Transverse colon (tissue), 3 donors: Measurements from ENCODE around the gene TENM4.

Experiments
- POLR2A ChIP-seq: fragments of 450-650 bp; IDR thresholded peaks from one replicate; pipeline ENCODE4 v1.6.1; 2016; ENCODE audit warnings: antibody characterized with exemption, mild to moderate bottlenecking, moderate library complexity
- TF ChIP-seq, protein P1 (sequence below), 5 experiments: fragments of 200-600 bp in 3 of 5; fragments of 450-650 bp in 2 of 5; sonication (generic) in 3 of 5; IDR thresholded peaks; 1 replicate in 2 of 5; 2 replicates in 3 of 5; pipeline ENCODE4 v1.5.1; 2016 to 2017; ENCODE audit warnings: antibody characterized with exemption in 5 of 5, inconsistent platforms in 3 of 5, mild to moderate bottlenecking in 2 of 5, moderate library complexity in 1 of 5

DNA sequence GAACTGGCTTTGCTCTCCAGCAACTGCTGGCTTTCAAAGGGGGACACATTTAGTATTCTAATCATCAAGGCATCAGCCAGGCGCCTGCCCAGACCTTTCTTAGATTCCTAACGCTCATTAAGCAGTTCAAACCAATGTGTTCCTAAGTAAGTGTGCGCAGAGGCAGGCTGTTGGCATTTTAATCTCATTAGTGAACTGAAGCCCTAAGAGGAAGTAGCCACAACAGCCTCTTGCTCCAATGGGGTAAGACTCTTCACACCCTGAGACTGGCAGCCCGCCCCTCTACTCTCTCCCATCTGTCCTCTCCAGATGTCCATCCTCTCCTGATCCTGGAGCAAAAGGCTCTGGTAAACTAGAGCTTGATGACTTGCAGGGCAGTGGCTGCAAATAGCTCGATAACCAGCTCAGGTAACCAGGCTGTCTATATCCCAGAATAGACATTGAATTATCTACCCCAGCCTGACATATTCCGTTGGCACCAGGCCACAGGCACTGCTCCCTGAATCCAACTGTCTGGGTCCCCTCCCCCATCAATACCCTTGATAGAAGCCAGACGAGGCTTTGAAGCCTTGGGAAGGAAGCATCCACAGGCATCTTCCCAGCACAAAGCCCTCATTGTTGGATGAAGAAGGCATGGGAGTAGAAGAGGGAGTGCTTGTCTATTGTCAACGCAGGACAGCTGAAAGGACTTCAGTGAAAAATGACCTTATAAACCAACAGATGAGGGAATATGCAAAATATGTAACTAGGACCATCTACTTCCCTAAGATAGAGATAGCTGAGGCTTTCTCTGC, 321.1 kb downstream of the TENM4 start:
- TF ChIP-seq, protein P1, sequence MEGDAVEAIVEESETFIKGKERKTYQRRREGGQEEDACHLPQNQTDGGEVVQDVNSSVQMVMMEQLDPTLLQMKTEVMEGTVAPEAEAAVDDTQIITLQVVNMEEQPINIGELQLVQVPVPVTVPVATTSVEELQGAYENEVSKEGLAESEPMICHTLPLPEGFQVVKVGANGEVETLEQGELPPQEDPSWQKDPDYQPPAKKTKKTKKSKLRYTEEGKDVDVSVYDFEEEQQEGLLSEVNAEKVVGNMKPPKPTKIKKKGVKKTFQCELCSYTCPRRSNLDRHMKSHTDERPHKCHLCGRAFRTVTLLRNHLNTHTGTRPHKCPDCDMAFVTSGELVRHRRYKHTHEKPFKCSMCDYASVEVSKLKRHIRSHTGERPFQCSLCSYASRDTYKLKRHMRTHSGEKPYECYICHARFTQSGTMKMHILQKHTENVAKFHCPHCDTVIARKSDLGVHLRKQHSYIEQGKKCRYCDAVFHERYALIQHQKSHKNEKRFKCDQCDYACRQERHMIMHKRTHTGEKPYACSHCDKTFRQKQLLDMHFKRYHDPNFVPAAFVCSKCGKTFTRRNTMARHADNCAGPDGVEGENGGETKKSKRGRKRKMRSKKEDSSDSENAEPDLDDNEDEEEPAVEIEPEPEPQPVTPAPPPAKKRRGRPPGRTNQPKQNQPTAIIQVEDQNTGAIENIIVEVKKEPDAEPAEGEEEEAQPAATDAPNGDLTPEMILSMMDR (IDR thresholded peaks at IDR 0.05) = no peak
- no peak for TF ChIP-seq POLR2A
